NCI-H748 (cell line): ENCODE results near the gene GANC.
"Not testable (repeated sequence)": the region's sequence is repeated elsewhere in the genome, so short reads cannot be mapped to it uniquely, and the experiment has no call there.

Source experiments
- DNase-seq: peaks from one replicate; lab custom pipeline; 2025; ENCODE audit not compliant: unreplicated experiment; lab: John Stamatoyannopoulos, UW

The GANC gene

DNA sequence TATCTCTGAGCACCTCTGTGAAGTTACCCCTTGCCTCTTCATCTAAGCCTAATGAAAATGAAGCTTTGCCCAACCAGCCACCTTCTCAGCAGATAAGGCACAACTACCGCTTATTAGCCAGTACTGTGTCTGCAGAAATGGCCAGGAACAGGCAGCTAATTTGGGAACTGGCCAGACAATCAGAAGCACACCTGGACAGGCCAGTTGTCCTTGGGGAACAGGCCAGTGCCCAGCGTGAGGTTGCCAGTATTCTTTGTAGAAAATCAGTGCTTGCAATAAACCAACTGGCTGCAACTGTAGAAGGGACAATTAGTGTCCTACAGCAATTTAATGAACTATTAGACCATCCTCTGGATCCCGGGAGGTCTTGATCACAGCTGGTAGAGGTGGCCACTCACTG, 10.7 kb downstream of the GANC start:
- no peak for DNase-seq

DNA sequence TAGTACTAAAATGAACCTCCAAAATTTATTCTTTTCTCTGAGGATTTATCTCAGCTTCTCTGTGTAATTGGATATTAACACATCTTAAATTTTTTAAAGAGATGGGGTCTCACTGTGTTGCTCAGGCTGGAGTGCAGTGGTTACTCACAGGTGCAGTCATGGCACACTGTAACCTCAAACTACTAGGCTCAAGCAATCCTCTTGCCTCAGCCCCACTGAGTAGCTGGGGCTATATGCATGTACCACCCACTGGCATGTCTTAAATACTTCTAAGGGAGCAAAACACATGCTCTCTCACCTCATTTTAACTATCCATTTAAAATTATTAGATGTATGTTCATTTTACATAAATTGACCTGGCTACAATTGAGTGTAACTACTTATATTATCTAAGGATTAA, 11.6 kb downstream of the GANC start:
- no peak for DNase-seq

DNA sequence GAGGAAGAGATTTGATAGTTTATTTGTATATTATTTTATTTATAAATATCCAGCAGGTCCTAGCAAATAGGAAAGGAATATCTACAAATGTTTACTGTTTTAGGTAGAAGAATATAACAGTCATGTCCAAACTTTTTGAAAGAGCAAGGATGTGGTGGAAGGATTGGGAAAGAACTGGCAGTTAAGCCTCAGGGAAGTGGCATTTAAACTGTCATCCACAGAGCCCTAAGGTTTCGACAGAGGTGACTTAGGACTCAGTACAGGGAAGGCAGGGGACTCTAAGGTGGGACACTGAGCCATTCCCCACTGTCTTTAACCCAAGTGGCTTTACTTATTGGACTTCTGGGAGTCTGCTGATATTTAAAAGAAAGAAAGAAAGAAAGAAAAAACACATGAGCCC, 12.0 kb downstream of the GANC start:
- no peak for DNase-seq

DNA sequence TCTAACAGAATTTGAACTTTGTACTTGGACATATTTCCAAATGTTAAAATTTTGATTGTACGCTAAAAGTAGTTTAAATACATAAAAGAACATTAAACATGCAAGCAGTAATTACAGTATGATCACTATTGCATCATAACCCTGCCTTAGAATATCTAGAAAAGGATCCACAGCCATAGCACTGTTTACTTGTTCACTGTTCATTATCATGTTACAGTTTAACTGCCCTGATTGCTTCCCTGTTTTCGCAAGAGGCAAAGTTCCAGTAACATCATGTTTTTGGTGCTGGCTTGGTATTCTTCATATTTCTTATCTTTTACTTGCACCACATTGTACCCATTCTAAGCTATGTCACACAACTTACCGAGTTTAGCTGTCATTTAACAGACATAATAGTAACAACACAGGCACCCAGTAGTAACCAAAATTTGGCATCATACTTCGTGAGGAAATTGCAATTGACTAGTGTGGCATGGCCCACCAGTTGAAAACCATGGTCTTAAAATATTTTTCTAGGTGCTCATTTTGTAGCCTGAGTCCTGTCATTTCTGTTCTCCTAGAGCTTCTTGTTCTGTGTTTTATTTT, 13.5 kb downstream of the GANC start:
- no peak for DNase-seq

DNA sequence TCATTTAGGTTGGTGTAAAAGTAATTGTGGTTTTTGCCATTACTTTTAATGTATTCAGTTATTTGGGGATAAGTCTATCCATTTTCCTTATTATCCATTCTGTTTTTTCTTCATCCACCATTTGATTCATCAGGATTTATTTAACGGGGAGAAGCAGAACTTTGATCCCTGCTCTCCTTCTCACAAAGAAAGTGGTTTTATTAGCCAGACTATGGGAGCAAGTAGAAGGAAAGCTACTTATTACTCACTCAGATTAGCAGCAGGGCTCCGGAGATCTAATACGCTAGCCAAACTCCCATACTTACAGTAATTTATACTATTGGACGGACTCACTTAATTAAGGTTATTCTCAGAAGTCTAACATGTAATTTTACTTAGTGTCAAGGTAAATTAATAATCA, 14.9 kb downstream of the GANC start:
- no peak for DNase-seq

DNA sequence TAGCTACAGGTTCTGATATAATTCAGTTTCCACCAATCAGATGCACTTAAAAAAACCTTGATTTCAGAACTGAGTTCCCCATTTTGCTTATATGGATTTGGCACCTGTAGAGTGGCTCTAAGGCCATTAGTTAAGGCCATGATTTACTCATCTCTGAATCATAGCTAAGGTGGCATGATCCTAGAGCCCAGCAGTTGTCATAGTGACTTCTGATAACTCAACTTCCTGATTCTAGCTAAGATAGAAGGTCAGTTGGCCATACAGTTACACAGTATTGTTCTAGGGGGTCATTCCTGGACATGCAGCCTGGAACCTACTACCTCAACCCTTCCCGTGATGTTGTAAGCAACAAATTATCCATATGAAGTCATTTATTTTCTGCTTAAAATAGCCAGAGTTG, 16.2 kb downstream of the GANC start:
- no peak for DNase-seq

DNA sequence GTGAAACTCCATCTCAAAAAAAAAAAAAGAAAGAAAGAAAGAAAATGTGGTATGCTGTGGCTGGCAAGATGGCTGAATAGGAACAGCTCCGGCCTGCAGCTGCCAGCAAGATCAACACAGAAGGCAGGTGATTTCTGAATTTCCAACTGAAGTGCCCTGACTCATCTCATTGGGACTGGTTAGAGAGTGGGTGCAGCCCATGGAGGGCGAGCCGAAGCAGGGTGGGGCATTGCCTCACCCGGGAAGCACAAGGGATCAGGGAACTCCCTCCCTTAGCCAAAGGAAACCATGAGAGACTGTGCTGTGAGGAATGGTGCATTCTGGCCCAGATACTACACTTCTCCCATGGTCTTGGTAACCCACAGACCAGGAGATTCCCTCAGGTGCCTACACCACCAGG, 28.0 kb downstream of the GANC start:
- not testable (repeated sequence) for DNase-seq

DNA sequence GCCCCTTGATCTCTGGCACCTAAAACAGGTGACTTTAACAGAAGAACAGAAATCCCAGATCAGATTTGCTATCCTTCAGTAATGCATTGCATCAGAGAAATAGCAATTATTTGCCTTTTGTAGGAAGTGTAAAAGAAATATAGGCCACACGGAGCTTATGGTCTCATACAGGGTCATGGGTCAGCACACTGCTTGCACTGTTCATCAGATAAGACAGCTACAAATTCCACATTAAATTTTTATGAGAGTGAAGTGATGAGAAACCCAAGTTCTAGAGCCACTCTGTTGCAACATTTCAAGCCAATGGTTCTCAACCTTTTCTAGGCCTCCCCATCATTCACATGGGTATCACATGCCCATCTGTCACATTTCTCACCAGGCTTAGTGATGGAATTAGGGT, 33.7 kb downstream of the GANC start:
- no peak for DNase-seq

DNA sequence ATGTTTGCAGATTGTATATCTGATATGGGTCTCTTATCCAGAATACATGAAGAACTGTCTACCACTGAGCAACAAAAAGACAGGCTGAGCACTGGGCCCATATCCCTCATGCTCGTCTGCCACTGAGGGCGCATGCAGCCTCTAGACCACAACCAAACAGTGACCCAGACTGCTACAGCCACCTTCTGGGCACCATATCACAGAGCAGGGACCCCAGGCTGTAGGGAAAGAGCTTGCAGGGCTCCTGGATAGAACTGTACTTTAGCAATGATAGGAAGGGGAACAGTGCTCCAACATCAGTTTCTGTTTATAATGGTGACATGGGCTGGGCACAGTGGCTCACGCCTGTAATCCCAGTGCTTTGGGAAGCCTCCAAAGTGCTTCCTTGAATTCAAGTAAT, 40.5 kb downstream of the GANC start:
- DNase-seq: no peak

DNA sequence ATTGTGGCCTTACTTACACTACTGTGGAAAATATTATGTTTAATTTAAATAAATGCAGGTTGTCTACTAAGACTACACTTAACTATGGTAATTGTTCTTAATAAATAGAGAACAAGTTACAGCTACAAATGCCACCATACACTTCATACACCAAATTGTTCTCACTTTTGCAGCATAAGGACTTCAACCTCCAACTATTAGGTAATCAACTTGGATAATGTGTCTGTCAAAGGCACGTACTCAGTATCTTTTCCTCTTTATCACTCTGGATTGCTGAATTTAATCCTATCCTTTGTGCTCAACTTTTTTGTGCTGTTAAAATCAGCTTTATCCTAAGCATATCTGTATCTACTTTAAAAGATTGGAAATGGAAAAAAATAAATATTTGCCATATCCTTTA, 41.8 kb downstream of the GANC start:
- no peak for DNase-seq

DNA sequence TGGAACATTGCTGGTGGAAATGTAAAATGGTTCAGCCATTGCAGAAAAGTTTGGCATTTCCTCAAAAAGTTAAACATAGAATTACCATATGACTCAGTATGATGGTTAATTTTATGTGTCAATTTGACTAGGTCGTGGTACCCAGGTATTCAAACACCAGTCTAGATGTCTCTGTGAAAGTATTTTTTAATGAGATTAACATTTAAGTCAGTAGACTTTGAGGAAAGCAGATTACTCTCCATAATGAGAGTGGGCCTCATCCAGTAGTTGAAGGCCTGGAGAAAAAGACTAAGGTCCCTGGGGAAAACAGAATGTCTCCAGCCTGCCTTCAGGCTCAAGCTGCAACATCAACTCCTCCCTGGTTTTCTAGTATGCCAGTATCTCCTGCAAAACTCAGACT, 42.5 kb downstream of the GANC start:
- no peak for DNase-seq

DNA sequence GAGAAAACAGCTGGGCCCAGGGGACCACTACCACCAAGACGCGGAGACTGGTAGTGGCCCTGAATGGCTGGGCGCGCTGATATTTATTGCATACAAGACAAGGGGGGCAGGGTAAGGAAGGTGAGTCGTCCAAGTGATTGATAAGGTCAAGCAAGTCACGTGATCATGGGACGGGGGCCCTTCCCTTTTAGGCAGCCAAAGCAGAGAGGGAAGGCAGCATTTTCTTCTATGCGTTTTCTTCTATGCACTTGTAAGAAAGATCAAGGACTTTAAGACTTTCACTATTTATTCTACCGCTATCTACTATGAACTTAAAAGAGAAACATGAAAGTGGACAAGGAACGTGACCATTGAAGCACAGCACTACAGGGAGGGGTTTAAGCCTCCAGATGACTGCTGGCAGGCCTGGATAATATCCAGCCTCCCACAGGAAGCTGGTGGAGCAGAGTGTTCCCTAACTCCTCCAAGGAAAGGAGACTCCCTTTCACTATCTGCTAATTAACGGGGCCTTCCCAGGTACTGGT, 43.3 kb downstream of the GANC start:
- DNase-seq: not testable (repeated sequence)

DNA sequence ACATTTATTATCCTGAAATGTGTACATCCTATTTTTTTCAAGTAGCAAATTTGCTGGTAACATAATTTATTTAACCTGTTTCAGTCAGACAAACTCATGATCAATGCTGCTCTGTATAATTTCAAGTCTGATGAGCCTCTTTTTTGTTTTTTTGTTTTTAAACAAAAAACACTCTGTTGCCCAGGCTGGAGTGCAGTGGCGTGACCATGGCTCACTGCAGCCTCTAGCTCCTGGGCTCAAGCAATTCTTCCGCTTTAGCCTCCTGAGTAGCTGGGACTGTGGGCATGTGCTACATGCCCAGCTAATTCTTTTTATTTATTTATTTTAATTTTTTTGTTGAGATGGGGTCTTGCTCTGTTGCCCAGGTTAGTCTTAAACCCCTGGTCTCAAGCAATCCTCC, 46.2 kb downstream of the GANC start:
- DNase-seq: no peak

DNA sequence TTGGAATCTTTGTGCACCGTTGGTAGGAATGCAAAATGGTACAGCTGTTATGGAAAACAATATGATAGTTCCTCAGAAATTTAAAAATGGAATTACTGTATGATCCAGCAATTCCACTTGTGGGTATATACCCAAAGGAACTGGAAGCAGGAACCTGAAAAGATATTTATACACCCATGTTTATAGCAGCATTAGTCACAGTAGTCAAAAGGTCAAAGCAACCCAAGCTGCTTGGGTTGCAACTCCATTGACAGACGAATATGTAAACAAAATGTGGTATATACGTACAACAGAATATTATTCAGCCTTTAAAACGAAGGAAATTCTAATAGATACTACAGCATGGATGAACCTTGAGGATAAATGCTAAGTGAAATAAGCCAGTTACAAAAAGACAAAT, 51.3 kb downstream of the GANC start:
- DNase-seq: no peak

DNA sequence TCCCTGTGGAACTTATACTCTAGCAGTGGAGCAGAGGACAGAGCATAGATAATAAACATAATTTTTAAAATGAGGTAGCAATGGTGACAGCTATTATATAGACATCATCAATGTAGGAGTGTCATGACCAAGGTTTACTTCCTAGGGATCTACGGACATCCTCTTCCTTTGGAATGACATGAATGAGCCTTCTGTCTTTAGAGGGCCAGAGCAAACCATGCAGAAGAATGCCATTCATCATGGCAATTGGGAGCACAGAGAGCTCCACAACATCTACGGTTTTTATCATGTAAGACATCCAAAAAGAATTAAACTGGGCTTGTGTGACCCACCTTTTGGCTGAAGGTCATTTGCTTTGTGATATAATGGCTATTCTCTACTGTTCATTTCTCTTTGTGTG, 56.2 kb downstream of the GANC start:
- DNase-seq: no peak

DNA sequence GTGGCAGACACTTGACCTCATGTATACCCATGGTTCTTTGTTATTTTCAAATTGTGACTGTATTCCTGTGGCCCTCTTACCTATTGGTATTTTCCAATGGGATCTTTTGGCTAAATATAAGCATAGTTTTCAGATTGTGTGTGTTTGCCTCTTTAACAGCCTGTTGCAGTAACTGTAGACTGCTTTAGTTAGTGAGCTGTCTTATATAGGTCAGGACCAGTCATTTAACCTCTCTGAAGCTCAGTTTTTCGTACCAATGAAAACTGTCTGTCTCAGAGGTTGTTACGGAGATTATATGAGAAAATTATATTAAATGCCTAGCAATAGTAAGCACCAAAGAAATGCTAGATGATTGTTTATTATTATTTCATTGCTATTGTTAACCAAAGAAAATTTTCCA, 57.0 kb downstream of the GANC start:
- DNase-seq: no peak

DNA sequence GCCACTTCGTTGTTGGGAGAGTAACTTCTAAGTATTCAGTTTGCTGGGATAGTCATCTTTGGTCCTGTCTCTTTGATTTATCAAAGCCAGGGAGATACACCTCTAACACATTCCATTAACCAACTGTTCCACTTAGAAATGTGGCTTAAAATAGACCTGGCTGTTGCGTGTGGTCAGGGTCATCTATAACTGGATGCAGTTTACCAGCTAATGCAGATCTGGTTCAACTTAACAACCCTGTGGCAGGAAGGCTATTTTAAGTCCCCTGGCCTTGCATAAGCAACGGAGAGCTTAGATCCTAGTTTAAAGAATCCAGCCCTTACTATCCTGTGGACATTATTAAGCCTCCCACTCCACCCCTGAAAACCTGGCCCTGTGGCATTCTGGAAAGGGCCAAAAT, 58.2 kb downstream of the GANC start:
- no peak for DNase-seq

DNA sequence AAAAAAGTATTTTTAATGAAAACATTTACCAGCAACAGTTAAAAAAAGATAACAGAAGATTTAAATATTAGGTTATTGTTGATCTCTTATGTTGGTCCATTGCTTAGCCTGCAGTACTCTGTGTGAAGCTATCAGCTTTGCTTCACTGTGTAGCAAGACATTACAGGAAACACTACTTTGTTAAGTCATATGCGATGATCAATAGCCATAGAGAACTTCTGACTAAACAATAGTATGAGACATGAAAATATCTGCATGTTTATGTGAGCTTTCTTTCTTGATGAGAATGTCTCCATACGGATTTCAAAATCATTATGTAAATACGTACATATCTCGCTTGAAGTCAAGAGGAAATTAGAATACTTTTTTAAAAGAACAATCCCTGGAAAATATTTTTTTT, 59.3 kb downstream of the GANC start:
- no peak for DNase-seq

DNA sequence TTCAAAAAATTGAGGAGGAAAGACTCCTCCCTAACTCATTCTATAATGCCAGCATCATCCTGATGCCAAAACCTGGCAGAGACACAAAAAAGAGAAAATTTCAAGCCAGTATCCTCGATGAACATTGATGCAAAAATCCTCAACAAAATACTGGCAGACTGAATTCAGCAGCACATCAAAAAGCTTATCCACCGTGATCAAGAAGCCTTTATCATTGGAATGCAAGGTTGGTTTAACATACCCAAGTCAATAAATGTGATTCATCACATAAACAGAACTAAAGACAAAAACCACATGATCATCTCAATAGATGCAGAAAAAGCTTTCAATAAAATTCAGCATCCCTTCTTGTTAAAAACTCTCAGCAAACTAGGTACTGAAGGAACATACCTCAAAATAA, 62.1 kb downstream of the GANC start:
- no peak for DNase-seq

DNA sequence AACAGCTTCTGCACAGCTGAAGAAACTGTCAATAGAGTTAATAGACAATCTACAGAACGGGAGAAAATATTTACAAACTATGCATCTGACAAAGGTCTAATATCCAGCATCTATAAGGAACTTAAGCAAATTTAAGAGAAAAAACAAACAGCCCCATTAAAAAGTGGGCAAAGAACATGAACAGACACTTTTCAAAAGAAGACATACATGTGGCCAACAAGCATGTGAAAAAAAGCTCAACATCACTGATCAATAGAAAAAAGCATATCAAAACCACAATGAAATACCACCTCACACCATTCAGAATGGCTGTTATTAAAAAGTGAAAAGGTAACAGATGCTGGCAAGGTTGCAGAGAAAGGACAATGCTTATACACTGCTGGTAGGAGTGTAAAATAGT, 63.6 kb downstream of the GANC start:
- DNase-seq: not testable (repeated sequence)

DNA sequence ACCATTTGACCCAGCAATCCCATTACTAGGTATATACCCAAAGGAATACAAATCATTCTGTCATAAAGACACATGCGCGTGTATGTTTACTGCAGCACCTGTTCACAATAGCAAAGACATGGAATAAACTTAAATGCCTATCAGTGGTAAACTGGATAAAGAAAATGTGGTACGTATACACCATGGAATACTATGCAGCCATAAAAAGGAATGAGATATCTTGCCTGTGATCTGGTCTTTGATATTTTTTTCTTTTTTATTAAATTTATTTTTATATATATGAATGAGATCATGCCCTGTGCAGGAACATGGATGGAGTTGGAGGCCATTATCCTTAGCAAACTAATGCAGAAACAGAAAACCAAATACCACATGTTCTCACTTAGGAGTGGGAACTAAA, 64.1 kb downstream of the GANC start:
- not testable (repeated sequence) for DNase-seq

DNA sequence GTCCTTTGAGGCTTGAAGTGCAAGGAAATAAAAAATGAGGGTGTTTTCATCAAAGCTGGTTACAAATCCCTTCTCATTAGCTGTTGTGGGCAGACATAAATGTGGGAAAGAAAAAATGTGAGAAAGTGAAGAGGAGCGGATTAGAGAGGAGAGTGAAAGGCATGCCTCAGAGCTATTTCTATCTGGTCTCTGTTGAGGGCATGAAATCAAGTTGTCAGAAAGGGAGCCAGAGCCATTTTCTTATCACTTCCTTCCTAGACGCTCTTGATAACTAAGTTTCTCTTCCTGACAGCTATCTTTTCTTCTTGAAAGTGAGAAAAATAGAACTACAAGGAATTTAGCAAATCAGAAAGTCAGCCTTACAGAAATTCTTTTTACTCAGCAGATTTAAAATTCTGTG, 65.5 kb downstream of the GANC start:
- no peak for DNase-seq

DNA sequence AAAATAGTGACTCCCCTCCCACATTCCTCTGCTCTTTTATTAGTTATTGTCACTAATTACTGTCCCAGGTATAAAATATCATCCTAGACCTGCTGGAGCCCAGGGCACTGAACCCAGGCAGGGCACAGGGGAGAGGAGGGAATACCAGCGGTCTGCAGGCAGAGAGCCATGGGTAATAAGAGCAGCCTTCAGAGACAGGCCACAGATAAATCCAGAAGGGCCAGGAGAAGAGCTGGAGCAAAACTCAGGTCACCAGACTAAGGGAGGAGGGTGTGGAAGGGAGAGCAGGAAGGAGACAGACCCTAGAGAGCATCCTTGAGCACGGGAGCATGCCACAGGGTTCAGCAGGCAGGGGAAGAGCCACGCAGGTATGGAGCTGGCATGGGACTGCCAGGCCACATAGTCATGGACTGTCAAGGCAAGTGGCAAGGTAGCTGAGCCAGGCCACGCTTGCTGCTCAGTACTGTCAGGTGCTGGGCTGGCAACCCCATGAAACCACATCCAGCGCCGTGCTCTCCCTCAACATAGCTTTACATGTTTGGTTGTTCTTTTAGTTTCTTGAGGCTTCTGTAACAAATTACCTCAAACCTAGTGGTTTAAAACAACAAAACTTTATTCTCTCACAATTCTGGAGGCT, 70.7 kb downstream of the GANC start:
- DNase-seq: no peak
